IMR-90 (cell line): ENCODE results near the gene ARHGEF4. TPM values are rescaled to one million over a fixed set of nuclear protein-coding genes. Genes with fewer than 3 reads are reported as not detected.

Experiments
- ATAC-seq: fragments of 200-7000 bp; cut with Tn5 transposase; 2 replicates; pipeline ENCODE4 v1.9.1; 2020; ENCODE audit warnings: low read depth, mild to moderate bottlenecking, moderate library complexity
- BruUV-seq: library from RNA; stranded (reverse); fragments of 400-500 nt; replicated peaks from 2 replicates; lab custom pipeline; 2021; lab: Mats Ljungman, UMichigan
- CTCF ChIA-PET: fragments of 300-600 bp; formaldehyde crosslinking; extraction: SDS; loops from one replicate; lab custom pipeline; 2021; ENCODE audit warnings: antibody characterized with exemption; lab: Yijun Ruan, JAX
- POLR2A ChIA-PET: fragments of 300-600 bp; sonication (Branson Sonifier 250); formaldehyde crosslinking; loops from one replicate; lab custom pipeline; 2022; ENCODE audit warnings: antibody characterized with exemption; ENCODE audit not compliant: unreplicated experiment; lab: Charles Lee
- DNase-seq: peaks from one replicate; pipeline ENCODE4 v3.0.0; 2013
- H2AFZ ChIP-seq: replicated peaks from 2 replicates; pipeline ENCODE3; 2013; ENCODE audit warnings: low read length, mild to moderate bottlenecking; ENCODE audit not compliant: poor library complexity
- H2AK5ac ChIP-seq: 2 replicates; pipeline ENCODE4 v1.6.1; 2013; ENCODE audit warnings: low read depth, low read length, inconsistent platforms
- H2AK9ac ChIP-seq: replicated peaks from 2 replicates; pipeline ENCODE3; 2013; ENCODE audit warnings: mild to moderate bottlenecking, low read depth, low read length, moderate library complexity; ENCODE audit not compliant: poor library complexity
- H2BK120ac ChIP-seq: 2 replicates; pipeline ENCODE4 v1.6.1; 2013; ENCODE audit warnings: low read depth, low read length, inconsistent platforms
- H2BK15ac ChIP-seq: 3 replicates; pipeline ENCODE4 v1.6.1; 2013; ENCODE audit warnings: low read depth, low read length, inconsistent platforms
- H2BK20ac ChIP-seq: 2 replicates; pipeline ENCODE4 v1.6.1; 2013; ENCODE audit warnings: low read depth, mild to moderate bottlenecking, inconsistent platforms, low read length, moderate library complexity
- H2BK5ac ChIP-seq: 2 replicates; pipeline ENCODE4 v1.6.1; 2013; ENCODE audit warnings: mild to moderate bottlenecking, low read depth, low read length, inconsistent platforms; ENCODE audit not compliant: poor library complexity, severe bottlenecking
- H3K14ac ChIP-seq: replicated peaks from 2 replicates; pipeline ENCODE4 v1.6.1; 2013; ENCODE audit warnings: low read depth, low read length, inconsistent platforms
- H3K18ac ChIP-seq: 2 replicates; pipeline ENCODE4 v1.6.1; 2013; ENCODE audit warnings: low read depth, low read length, control low read depth
- H3K23ac ChIP-seq: 2 replicates; pipeline ENCODE4 v1.6.1; 2013; ENCODE audit warnings: low read depth, low read length, inconsistent platforms
- H3K27ac ChIP-seq: 2 replicates; pipeline ENCODE4 v1.5.1; 2013; ENCODE audit warnings: mild to moderate bottlenecking, control low read depth, low read length; ENCODE audit not compliant: insufficient read depth
- H3K27me3 ChIP-seq: 2 replicates; pipeline ENCODE4 v1.6.1; 2013; ENCODE audit warnings: low read length; ENCODE audit not compliant: control insufficient read depth, insufficient read depth
- H3K36me3 ChIP-seq: 2 replicates; pipeline ENCODE4 v1.6.1; 2013; ENCODE audit warnings: low read length, mixed read lengths; ENCODE audit not compliant: control insufficient read depth, insufficient read depth
- H3K4ac ChIP-seq: 2 replicates; pipeline ENCODE4 v1.6.1; 2013; ENCODE audit warnings: low read depth, low read length, inconsistent platforms
- H3K4me1 ChIP-seq: 2 replicates; pipeline ENCODE4 v1.6.1; 2013; ENCODE audit warnings: low read length, mixed read lengths; ENCODE audit not compliant: control insufficient read depth, insufficient read depth
- H3K4me2 ChIP-seq: 2 replicates; pipeline ENCODE4 v1.6.1; 2013; ENCODE audit warnings: low read depth, mild to moderate bottlenecking, control low read depth, low read length, moderate library complexity
- H3K4me3 ChIP-seq: 2 replicates; pipeline ENCODE4 v1.5.1; 2013; ENCODE audit warnings: low read depth, mild to moderate bottlenecking, control low read depth, low read length, moderate library complexity; ENCODE audit not compliant: insufficient read depth
- H3K56ac ChIP-seq: 2 replicates; pipeline ENCODE4 v1.6.1; 2013; ENCODE audit warnings: low read length, inconsistent platforms; ENCODE audit not compliant: insufficient read depth; ENCODE audit errors: extremely low read depth
- H3K79me1 ChIP-seq, 2 experiments: 2 replicates each; pipeline ENCODE4 v1.6.1; 2013; ENCODE audit warnings: low read length in 2 of 2, inconsistent platforms in 1 of 2, low read depth in 1 of 2
- H3K9ac ChIP-seq: 2 replicates; pipeline ENCODE4 v1.6.1; 2013; ENCODE audit warnings: low read depth, low read length, control low read depth
- H3K9me1 ChIP-seq: 2 replicates; pipeline ENCODE4 v1.6.1; 2013; ENCODE audit warnings: low read length, inconsistent platforms; ENCODE audit not compliant: insufficient read depth
- H3K9me3 ChIP-seq: 2 replicates; pipeline ENCODE4 v1.6.1; 2013; ENCODE audit warnings: low read length; ENCODE audit not compliant: control insufficient read depth, insufficient read depth
- H4K20me1 ChIP-seq: 2 replicates; pipeline ENCODE4 v1.6.1; 2013; ENCODE audit warnings: low read length, inconsistent platforms; ENCODE audit not compliant: insufficient read depth
- H4K5ac ChIP-seq: 2 replicates; pipeline ENCODE4 v1.6.1; 2013; ENCODE audit warnings: mild to moderate bottlenecking, low read depth, low read length, control low read depth
- H4K8ac ChIP-seq, 2 experiments: 2 replicates each; pipeline ENCODE4 v1.6.1; 2013; ENCODE audit warnings: low read depth in 2 of 2, low read length in 2 of 2, control low read depth in 1 of 2, inconsistent platforms in 1 of 2
- H4K91ac ChIP-seq: 2 replicates; pipeline ENCODE4 v1.6.1; 2013; ENCODE audit warnings: low read depth, low read length, inconsistent platforms; ENCODE audit not compliant: insufficient read depth
- MAFK ChIP-seq: IDR thresholded peaks from 2 replicates; pipeline ENCODE4 v1.6.1; 2012; ENCODE audit warnings: low read depth, low read length, improper control_type of control experiment
- MAZ ChIP-seq: IDR thresholded peaks from 2 replicates; pipeline ENCODE4 v1.6.1; 2012; ENCODE audit warnings: low read depth, mild to moderate bottlenecking, low read length, improper control_type of control experiment, moderate library complexity, borderline replicate concordance
- MXI1 ChIP-seq: IDR thresholded peaks from 2 replicates; pipeline ENCODE4 v1.6.1; 2012; ENCODE audit warnings: low read depth, mild to moderate bottlenecking, low read length, moderate library complexity, borderline replicate concordance
- USF2 ChIP-seq: fragments of 150-350 bp; IDR thresholded peaks from 2 replicates; pipeline ENCODE4 v1.6.1; 2017; ENCODE audit warnings: mild to moderate bottlenecking, antibody characterized with exemption, low read length, low read depth
- WGBS, 2 experiments: methylation state at CpG; one replicate each; pipeline versions ENCODE4 v1.1.5 to v1.1.7; 2013; ENCODE audit warnings: missing lambda C conversion rate in 2 of 2; ENCODE audit not compliant: insufficient read length in 1 of 2; ENCODE audit errors: extremely low coverage in 2 of 2; 5-methylcytosine and 5-hydroxymethylcytosine counted together
- dilution Hi-C: fragments of 300-500 bp; cut with HindIII; formaldehyde crosslinking; loops from one replicate; pipeline ENCODE4 v1.14.3; 2018; ENCODE audit warnings: low sequenced_read_pairs; ENCODE audit not compliant: unreplicated experiment
- in situ Hi-C: fragments of 300-500 bp; cut with MboI; formaldehyde crosslinking; loops from 3 replicates; pipeline ENCODE4 v1.14.3; 2019; ENCODE audit warnings: low sequenced_read_pairs, inconsistent platforms, mixed read lengths
- intact Hi-C: fragments of 100-400 bp; cut with micrococcal nuclease; formaldehyde crosslinking; loops from 2 replicates; pipeline ENCODE4 v1.10.0; 2022
- polyA plus RNA-seq, 3 experiments: library from polyadenylated mRNA; depleted of rRNA; stranded (reverse); fragments of >200 nt; gene quantifications; 2 replicates each; pipeline ENCODE4 v1.2.3, GENCODE V29; 2012; ENCODE audit warnings: low replicate concordance in 1 of 3
- total RNA-seq: library from RNA; depleted of rRNA; stranded (reverse); fragments of >200 nt; gene quantifications from 2 replicates; pipeline ENCODE4 v1.2.3, GENCODE V29; 2012

Gene ARHGEF4
- total and polyA plus RNA-seq, 2 of the 4 experiments (the other 2 are of a cell fraction), result 2.7 to 5.0 TPM

GRCh38 chr2:131046028-131046917 is 209.6 kb downstream of the ARHGEF4 start:
- Histone ChIP-seq H3K4me1 (no peaks in the 10 kb centered on the region), H2BK20ac (no peak overlapping the region), H3K23ac (no peak overlapping the region), H2BK15ac (no peak overlapping the region), H2AFZ (peak overlapping the region; percentile 17), H3K56ac (no peak overlapping the region), H2AK5ac (no peak overlapping the region), H2BK5ac (no peak overlapping the region), H4K20me1 (peaks cover 20% of the 10 kb centered on the region), H2AK9ac (no peak overlapping the region), H3K9me1 (no peaks in the 10 kb centered on the region), H3K4ac (no peak overlapping the region), H3K27ac (no peak overlapping the region), H3K14ac (no peak overlapping the region), H3K4me3 (no peak overlapping the region), H4K5ac (no peak overlapping the region), H3K27me3 (no peaks in the 10 kb centered on the region), H3K4me2 (no peak overlapping the region), H3K79me1 (peaks cover 6 to 8% of the 10 kb centered on the region in 2 experiments; a peak in 3 of 4 replicates), H2BK120ac (no peak overlapping the region), H4K91ac (no peak overlapping the region), H3K36me3 (peaks cover 35% of the 10 kb centered on the region), H4K8ac (no peak overlapping the region), H3K9ac (no peak overlapping the region), H3K18ac (no peak overlapping the region), H3K9me3 (no peaks in the 10 kb centered on the region)
- 96% methylated on average over 16 of the region's 32 CpGs; no CpG with 5 or more reads in 1 of the 2 experiments for WGBS, 2 experiments
- DNase-seq (no peak), ATAC-seq (no peak)
- in situ Hi-C loops, result no loop called here
- intact Hi-C loops, result no loop called here
- CTCF ChIA-PET, result interaction anchor here (0.5 kb wide), 1 partner anchor 12 kb away, joined by 3 read pairs; no protein-coding TSS in a partner anchor
- no peak for TF ChIP-seq USF2
- TF ChIP-seq MAZ, result no peak
- TF ChIP-seq MAFK, result no peak
- no peak for TF ChIP-seq MXI1
- dilution Hi-C loops, result no loop called here
- no TSS peak for BruUV-seq
- POLR2A ChIA-PET, result no interaction called here
